K562 (cell line): Measurements from ENCODE around the gene MCAM. TPM values are rescaled to one million over a fixed set of nuclear protein-coding genes. Genes with fewer than 3 reads are reported as not detected.

ENCODE experiments used
- ATAC-seq: fragments of 200-7000 bp; cut with Tn5 transposase; 3 replicates; pipeline ENCODE4 v1.9.1; 2020; ENCODE audit warnings: moderate library complexity
- BruUV-seq: library from RNA; stranded (reverse); fragments of 400-500 nt; replicated peaks from 2 replicates; lab custom pipeline; 2021; lab: Mats Ljungman, UMichigan
- CTCF ChIA-PET: fragments of 300-600 bp; formaldehyde crosslinking; extraction: SDS; loops from one replicate; lab custom pipeline; 2021; ENCODE audit warnings: low intra/inter-chr PET ratio; lab: Yijun Ruan, JAX
- POLR2A ChIA-PET: fragments of 300-600, 350-650 bp; sonication (Branson Sonifier 250); formaldehyde crosslinking; extraction: SDS; loops from one replicate; lab custom pipeline; 2021; ENCODE audit warnings: antibody characterized with exemption, inconsistent platforms; lab: Yijun Ruan, JAX
- DNase-seq, 4 experiments: peaks; one replicate each; pipeline versions ENCODE4 v3.0.0 to v3.0.0-alpha.2; 2011 to 2018; ENCODE audit warnings: low spot score in 3 of 4, mixed read lengths in 3 of 4; ENCODE audit errors: extremely low read depth in 1 of 4
- FAIRE-seq: peaks from 2 replicates; lab custom pipeline; 2011; peaks lifted over from hg19 to GRCh38; lab: Jason Lieb, UNC
- H2AFZ ChIP-seq: 2 replicates; pipeline ENCODE4 v1.6.0; 2011; ENCODE audit warnings: low read depth, low read length, control low read depth, inconsistent platforms
- H3K27ac ChIP-seq: fragments of 200-600 bp; 3 replicates; pipeline ENCODE4 v1.8.0; 2011; ENCODE audit warnings: low read depth, mild to moderate bottlenecking, control low read depth, inconsistent platforms, low read length, moderate library complexity, mixed read lengths; ENCODE audit errors: extremely low read depth
- H3K27me3 ChIP-seq, 2 experiments: fragments of 300-600 bp in 1 of 2; 2 replicates in 1 of 2; 3 replicates in 1 of 2; pipeline versions ENCODE4 v1.6.0 to v1.8.0; 2011; ENCODE audit warnings: inconsistent platforms in 2 of 2, low read length in 2 of 2, mild to moderate bottlenecking in 1 of 2, mixed read lengths in 1 of 2, moderate library complexity in 1 of 2; ENCODE audit not compliant: control insufficient read depth in 2 of 2, insufficient read depth in 2 of 2
- H3K36me3 ChIP-seq: fragments of 300-600 bp; 3 replicates; pipeline ENCODE4 v1.8.0; 2011; ENCODE audit warnings: mild to moderate bottlenecking, low read length, inconsistent platforms; ENCODE audit not compliant: control insufficient read depth, insufficient read depth
- H3K4me1 ChIP-seq, 2 experiments: fragments of 200-600 bp in 1 of 2; replicated peaks in 1 of 2; 2 replicates in 1 of 2; 3 replicates in 1 of 2; pipeline versions ENCODE4 v1.5.1 to v1.8.0; 2011; ENCODE audit warnings: inconsistent platforms in 2 of 2, low read length in 2 of 2, mild to moderate bottlenecking in 1 of 2, mixed read lengths in 1 of 2, moderate library complexity in 1 of 2; ENCODE audit not compliant: control insufficient read depth in 2 of 2, insufficient read depth in 2 of 2
- H3K4me2 ChIP-seq: 2 replicates; pipeline ENCODE4 v1.6.1; 2011; ENCODE audit warnings: low read length, control low read depth, inconsistent platforms, mixed read lengths; ENCODE audit not compliant: insufficient read depth
- H3K4me3 ChIP-seq: fragments of 200-600 bp; sonication (generic), shearing (Covaris generic); 2 replicates; pipeline ENCODE4 v1.5.1; 2016; ENCODE audit warnings: control low read depth, inconsistent platforms
- H3K79me2 ChIP-seq: fragments of 200-600 bp; 3 replicates; pipeline ENCODE4 v1.8.0; 2011; ENCODE audit warnings: low read length, inconsistent platforms; ENCODE audit not compliant: control insufficient read depth, insufficient read depth
- H3K9ac ChIP-seq, 2 experiments: 2 replicates each; pipeline versions ENCODE4 v1.6.0 to v1.6.1; 2011; ENCODE audit warnings: low read depth in 2 of 2, low read length in 2 of 2, control low read depth in 1 of 2, inconsistent platforms in 1 of 2, mild to moderate bottlenecking in 1 of 2, mixed read lengths in 1 of 2; ENCODE audit not compliant: insufficient read depth in 1 of 2
- H3K9me1 ChIP-seq: one replicate; pipeline ENCODE4 v1.6.0; 2011; ENCODE audit warnings: inconsistent platforms, mild to moderate bottlenecking, low read length, moderate library complexity; ENCODE audit not compliant: control insufficient read depth, insufficient read depth
- H3K9me3 ChIP-seq: replicated peaks from 2 replicates; pipeline ENCODE4 v1.5.1; 2011; ENCODE audit warnings: low read depth, low read length, inconsistent platforms; ENCODE audit not compliant: control insufficient read depth, insufficient read depth
- H4K20me1 ChIP-seq: replicated peaks from 2 replicates; pipeline ENCODE4 v1.6.1; 2011; ENCODE audit warnings: low read length, inconsistent platforms, mixed read lengths; ENCODE audit not compliant: control insufficient read depth, insufficient read depth
- ATF4 ChIP-seq: fragments of 450-650 bp; formaldehyde crosslinking; IDR thresholded peaks from 2 replicates; pipeline ENCODE4 v1.4.0; 2022; ENCODE audit warnings: mild to moderate bottlenecking, moderate library complexity
- DACH1 ChIP-seq: fragments of 450-650 bp; IDR thresholded peaks from 2 replicates; pipeline ENCODE4 v1.6.1; 2018; ENCODE audit not compliant: partially characterized antibody
- HDAC2 ChIP-seq: fragments of 450-650 bp; IDR thresholded peaks from 2 replicates; pipeline ENCODE4 v1.6.1; 2016; ENCODE audit warnings: mild to moderate bottlenecking
- MTA3 ChIP-seq: fragments of 450-650 bp; formaldehyde crosslinking; IDR thresholded peaks from 2 replicates; pipeline ENCODE4 v1.6.1; 2017; ENCODE audit warnings: mild to moderate bottlenecking, borderline replicate concordance
- RCOR1 ChIP-seq, 2 experiments: IDR thresholded peaks; 2 replicates each; pipeline ENCODE4 v1.6.1; 2012; ENCODE audit warnings: low read depth in 2 of 2, low read length in 2 of 2, borderline replicate concordance in 1 of 2, improper control_type of control experiment in 1 of 2
- SRSF9 ChIP-seq: fragments of 200-400 bp; formaldehyde crosslinking; IDR thresholded peaks from 2 replicates; pipeline ENCODE4 v1.6.1; 2017; ENCODE audit warnings: low read depth, low read length, borderline replicate concordance
- WHSC1 ChIP-seq: IDR thresholded peaks from one replicate; pipeline ENCODE4 v1.6.1; 2012; ENCODE audit warnings: low read length, control low read depth, inconsistent platforms
- ZC3H4 ChIP-seq: sonication (generic); formaldehyde crosslinking; IDR thresholded peaks from 2 replicates; pipeline ENCODE4 v1.9.0; 2021; ENCODE audit warnings: missing genetic modification reagents, borderline replicate concordance
- ZFP1 ChIP-seq: fragments of 450-650 bp; formaldehyde crosslinking; IDR thresholded peaks from 2 replicates; pipeline ENCODE4 v1.4.0; 2020; ENCODE audit warnings: mild to moderate bottlenecking, mixed read lengths
- ZNF583 ChIP-seq: fragments of 250-450 bp; sonication (Bioruptor Pico); IDR thresholded peaks from 2 replicates; pipeline ENCODE4 v1.4.0; 2020
- ZNF584 ChIP-seq: fragments of 200-800 bp; sonication (Bioruptor generic); IDR thresholded peaks from 2 replicates; pipeline ENCODE4 v1.6.1; 2016; ENCODE audit warnings: low read depth, mild to moderate bottlenecking, missing genetic modification characterization, missing compliant biosample characterization
- whole genome bisulfite sequencing: fragments of 100-300 bp; shearing (Covaris generic); methylation state at CpG from one replicate; pipeline ENCODE4 v1.1.6; 2016; ENCODE audit warnings: low coverage, mixed read lengths; ENCODE audit not compliant: insufficient coverage; ENCODE audit errors: missing lambda C conversion rate; 5-methylcytosine and 5-hydroxymethylcytosine counted together
- in situ Hi-C: fragments of 300-500 bp; cut with MboI; formaldehyde crosslinking; loops from 4 replicates; pipeline ENCODE4 v1.15.0; 2018; ENCODE audit warnings: inconsistent platforms, mixed read lengths
- intact Hi-C: fragments of 100-400 bp; cut with micrococcal nuclease; formaldehyde crosslinking; loops from 2 replicates; pipeline ENCODE4 v1.14.2; 2022
- polyA plus RNA-seq, 8 experiments: library from polyadenylated mRNA; depleted of rRNA in 4 of 8; stranded (reverse) in 5 of 8; unstranded in 3 of 8; fragments of >200 nt; fragmentation: Nextera tagmentation in 2 of 8; fragmentation: Illumina TruSeq in 1 of 8; extraction: Ambion mirVana in 2 of 8; extraction: Trizol in 1 of 8; gene quantifications; 2 replicates each; pipeline versions ENCODE4 v1.2.1 to v1.2.3, GENCODE V29; 2011 to 2014; ENCODE audit warnings: inconsistent platforms in 1 of 8, missing spikeins in 1 of 8
- total RNA-seq, 7 experiments: library from RNA; depleted of rRNA in 6 of 7; stranded (reverse); fragments of >200 nt in 6 of 7; fragmentation: Illumina TruSeq in 2 of 7; extraction: Trizol in 2 of 7; gene quantifications; 2 replicates each; pipeline versions ENCODE4 v1.2.1 to v1.2.3, GENCODE V29; 2011 to 2021; ENCODE audit warnings: low replicate concordance in 1 of 7
- TF ChIP-seq, protein P1 (sequence below): IDR thresholded peaks from 2 replicates; pipeline ENCODE4 v1.6.1; 2012; ENCODE audit warnings: low read depth, low read length, improper control_type of control experiment, borderline replicate concordance

The MCAM gene
- total and polyA plus RNA-seq, 9 of the 15 experiments (the other 6 are each of a cell fraction or from before 2014, with no cell fraction given): 14.7 to 118 (median 53.6) TPM

GRCh38 chr11:119344291-119345010 is 27.5 kb upstream of the MCAM start:
- no peak for TF ChIP-seq ZFP1 (CRISPR knock-in tag)
- no peak for TF ChIP-seq DACH1
- no peak for TF ChIP-seq WHSC1
- TF ChIP-seq ZNF584 (CRISPR knock-in tag): no peak
- intact Hi-C loops: no loop called here
- FAIRE-seq: no peak

DNA sequence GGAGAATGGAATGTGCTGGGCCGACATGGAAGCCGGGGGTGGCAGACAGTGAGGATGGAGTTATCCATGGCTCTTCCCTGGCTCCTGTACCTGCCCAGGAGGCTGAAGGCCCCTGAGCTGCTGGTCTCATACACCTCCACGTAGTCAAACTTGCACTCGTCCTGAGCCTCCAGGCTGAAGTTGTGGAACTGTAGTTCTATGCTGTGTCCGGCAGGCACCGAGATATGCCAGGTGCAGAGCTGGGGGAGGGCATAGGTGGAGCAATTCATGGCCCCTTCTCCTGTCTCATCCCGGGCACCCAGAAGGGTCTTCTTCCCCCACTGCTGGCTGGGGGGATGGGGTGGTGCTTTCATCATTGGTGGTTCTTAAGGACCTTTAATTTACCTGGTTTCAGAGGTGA is 26.8 kb upstream of the MCAM start:
- ChIA-PET CTCF (no interaction called here), POLR2A (interaction anchor here (0.5 to 1.5 kb wide), 3 partner anchors 21 to 131 kb away, joined by 3 to 4 read pairs (median 4); no protein-coding TSS in a partner anchor)
- H2AFZ ChIP-seq: no peak overlapping the region
- FAIRE-seq (no peak), DNase-seq (no peak), ATAC-seq (no peak)
- 15% methylated on average over 7 of the region's 7 CpGs for WGBS
- peaks cover 9 to 39% of the 10 kb centered on the region in 2 experiments; a peak in 4 of 5 replicates for H3K4me1 ChIP-seq
- no peaks in the 10 kb centered on the region for H3K79me2 ChIP-seq
- intact Hi-C loops: no loop called here
- no TSS peak for BruUV-seq
- peaks cover 0 to 24% of the 10 kb centered on the region in 2 experiments; a peak in 3 of 5 replicates for H3K27me3 ChIP-seq
- no peaks in the 10 kb centered on the region for H3K9me3 ChIP-seq
- no peak overlapping the region for H3K4me2 ChIP-seq
- no peak overlapping the region for H3K9ac ChIP-seq
- H3K27ac ChIP-seq: no peak overlapping the region
- no peaks in the 10 kb centered on the region; the same call in 1 of the 2 replicates for H4K20me1 ChIP-seq
- H3K9me1 ChIP-seq: no peaks in the 10 kb centered on the region
- H3K4me3 ChIP-seq: no peak overlapping the region
- in situ Hi-C loops: no loop called here
- H3K36me3 ChIP-seq: no peaks in the 10 kb centered on the region
- TF ChIP-seq RCOR1 (IDR thresholded peaks at IDR 0.05; ENCODE audit: borderline replicate concordance in 1 of 2, low read depth in 2 of 2, low read length in 2 of 2) (no peak), SRSF9 (no peak), ATF4 (CRISPR knock-in tag) (no peak), ZC3H4 (no peak), MTA3 (no peak), ZNF583 (no peak), HDAC2 (no peak)
- TF ChIP-seq, protein P1, sequence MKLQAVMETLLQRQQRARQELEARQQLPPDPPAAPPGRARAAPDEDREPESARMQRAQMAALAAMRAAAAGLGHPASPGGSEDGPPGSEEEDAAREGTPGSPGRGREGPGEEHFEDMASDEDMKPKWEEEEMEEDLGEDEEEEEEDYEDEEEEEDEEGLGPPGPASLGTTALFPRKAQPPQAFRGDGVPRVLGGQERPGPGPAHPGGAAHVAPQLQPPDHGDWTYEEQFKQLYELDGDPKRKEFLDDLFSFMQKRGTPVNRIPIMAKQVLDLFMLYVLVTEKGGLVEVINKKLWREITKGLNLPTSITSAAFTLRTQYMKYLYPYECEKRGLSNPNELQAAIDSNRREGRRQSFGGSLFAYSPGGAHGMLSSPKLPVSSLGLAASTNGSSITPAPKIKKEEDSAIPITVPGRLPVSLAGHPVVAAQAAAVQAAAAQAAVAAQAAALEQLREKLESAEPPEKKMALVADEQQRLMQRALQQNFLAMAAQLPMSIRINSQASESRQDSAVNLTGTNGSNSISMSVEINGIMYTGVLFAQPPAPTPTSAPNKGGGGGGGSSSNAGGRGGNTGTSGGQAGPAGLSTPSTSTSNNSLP: no peak

More at GRCh38 chr11:119344291-119345010, 27.5 kb upstream of the MCAM start:
- ChIA-PET POLR2A (interaction anchor here (1.3 kb wide), 1 partner anchor 32 kb away, joined by 3 read pairs; no protein-coding TSS in a partner anchor), CTCF (no interaction called here)
- ATAC-seq (no peak), DNase-seq (no peak)
- 35% methylated on average over 11 of the region's 14 CpGs for WGBS
- Histone ChIP-seq H4K20me1 (no peaks in the 10 kb centered on the region; the same call in 1 of the 2 replicates), H3K4me3 (no peak overlapping the region), H2AFZ (no peak overlapping the region), H3K27me3 (peaks cover 0 to 24% of the 10 kb centered on the region in 2 experiments; a peak in 3 of 5 replicates), H3K36me3 (no peaks in the 10 kb centered on the region), H3K9ac (no peak overlapping the region), H3K9me3 (no peaks in the 10 kb centered on the region), H3K4me1 (peaks cover 2 to 32% of the 10 kb centered on the region in 2 experiments; a peak in 4 of 5 replicates), H3K27ac (no peak overlapping the region), H3K9me1 (no peaks in the 10 kb centered on the region), H3K4me2 (no peak overlapping the region), H3K79me2 (no peaks in the 10 kb centered on the region)
- no TSS peak for BruUV-seq
- in situ Hi-C loops: no loop called here
